ENCODE results near the gene SSC5D. TPM values are rescaled to one million over a fixed set of nuclear protein-coding genes. Genes with fewer than 3 reads are reported as not detected.

Gene SSC5D
- total RNA-seq, 1 experiment from 2014 or later, result 1.5 TPM

DNA sequence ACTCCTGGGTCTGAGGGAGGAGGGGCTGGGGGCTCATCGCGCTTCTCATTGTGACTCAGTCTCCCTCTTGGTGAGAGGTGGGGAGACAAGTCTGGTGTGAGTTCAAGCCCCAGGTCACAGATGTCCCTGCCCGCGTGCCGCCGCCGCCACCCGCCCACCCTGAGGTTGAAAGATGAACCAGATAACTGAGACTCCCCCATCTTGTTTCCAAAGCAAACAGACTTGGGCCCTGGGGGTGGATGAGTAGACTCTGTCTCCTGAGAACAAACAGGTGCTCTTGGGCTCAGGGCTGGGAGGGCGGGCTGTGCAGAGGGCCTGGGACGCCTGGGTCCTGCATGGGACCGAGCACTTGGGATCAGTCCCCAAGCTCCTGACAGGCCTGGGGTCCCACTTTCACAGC, 48.1 kb downstream of the SSC5D start:
- Histone ChIP-seq H4K20me1 (ENCODE audit: insufficient read depth) (no peaks in the 10 kb centered on the region), H3K79me2 (ENCODE audit: insufficient read depth, low read length) (no peaks in the 10 kb centered on the region), H3K4me3 (replicated peaks in 1 of 2; ENCODE audit: low read depth in 1 of 2, low read length in 2 of 2) (no peak overlapping the region), H3K27me3 (ENCODE audit: insufficient read depth, low read length) (no peaks in the 10 kb centered on the region), H2AFZ (ENCODE audit: low read depth, low read length, poor library complexity, severe bottlenecking) (no peak overlapping the region), H3K36me3 (ENCODE audit: control insufficient read depth in 1 of 2, insufficient read depth in 2 of 2, low read length in 2 of 2) (no peaks in the 10 kb centered on the region), H3K4me2 (ENCODE audit: low read length) (no peak overlapping the region), H3K9me2 (ENCODE audit: insufficient read depth) (no peaks in the 10 kb centered on the region), H3K9ac (ENCODE audit: low read length) (no peak overlapping the region), H3K27ac (ENCODE audit: low read depth, low read length) (no peak overlapping the region), H3K9me3 (ENCODE audit: control insufficient read depth in 1 of 2, insufficient read depth in 1 of 2, low read depth in 1 of 2, low read length in 2 of 2) (no peaks in the 10 kb centered on the region), H3K4me1 (ENCODE audit: control insufficient read depth in 1 of 2, insufficient read depth in 2 of 2, low read length in 2 of 2) (no peaks in the 10 kb centered on the region; a peak in 1 of 4 replicates)
- TF ChIP-seq CBX3 (IDR thresholded peaks at IDR 0.05; ENCODE audit: low read depth) (no peak), ATF3 (IDR thresholded peaks at IDR 0.05) (no peak), ELF1 (IDR thresholded peaks at IDR 0.05; ENCODE audit: borderline replicate concordance, low read depth) (no peak), ZNF274 (IDR thresholded peaks at IDR 0.05; ENCODE audit: low read depth, low read length) (no peak), JUND (IDR thresholded peaks at IDR 0.05) (no peak), SIN3A (IDR thresholded peaks at IDR 0.05; ENCODE audit: low read depth) (no peak), FOSL1 (IDR thresholded peaks at IDR 0.05; ENCODE audit: low read depth) (no peak), CEBPB (IDR thresholded peaks at IDR 0.05; ENCODE audit: low read depth) (no peak)
- TF ChIP-seq, protein P1, sequence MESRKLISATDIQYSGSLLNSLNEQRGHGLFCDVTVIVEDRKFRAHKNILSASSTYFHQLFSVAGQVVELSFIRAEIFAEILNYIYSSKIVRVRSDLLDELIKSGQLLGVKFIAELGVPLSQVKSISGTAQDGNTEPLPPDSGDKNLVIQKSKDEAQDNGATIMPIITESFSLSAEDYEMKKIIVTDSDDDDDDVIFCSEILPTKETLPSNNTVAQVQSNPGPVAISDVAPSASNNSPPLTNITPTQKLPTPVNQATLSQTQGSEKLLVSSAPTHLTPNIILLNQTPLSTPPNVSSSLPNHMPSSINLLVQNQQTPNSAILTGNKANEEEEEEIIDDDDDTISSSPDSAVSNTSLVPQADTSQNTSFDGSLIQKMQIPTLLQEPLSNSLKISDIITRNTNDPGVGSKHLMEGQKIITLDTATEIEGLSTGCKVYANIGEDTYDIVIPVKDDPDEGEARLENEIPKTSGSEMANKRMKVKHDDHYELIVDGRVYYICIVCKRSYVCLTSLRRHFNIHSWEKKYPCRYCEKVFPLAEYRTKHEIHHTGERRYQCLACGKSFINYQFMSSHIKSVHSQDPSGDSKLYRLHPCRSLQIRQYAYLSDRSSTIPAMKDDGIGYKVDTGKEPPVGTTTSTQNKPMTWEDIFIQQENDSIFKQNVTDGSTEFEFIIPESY (IDR thresholded peaks at IDR 0.05; ENCODE audit: extremely low read depth, insufficient replicate concordance, low read length), result no peak
- DNase-seq (ENCODE audit: low read depth, low spot score) (no peak), ATAC-seq (no peak)
- no TSS peak for BruUV-seq (replicated peaks)
- ChIA-PET CTCF (no interaction called here), RAD21 (ENCODE audit: low non-redundant PET in 1 of 2, low total read pairs in 2 of 2, uncharacterized antibody in 2 of 2, unreplicated experiment in 2 of 2) (no interaction called here), POLR2A (interaction anchor here (1.1 kb wide), 1 partner anchor 63 kb away, joined by 3 read pairs; the partner anchor contains the start of gene FIZ1)
- intact Hi-C loops (cut with micrococcal nuclease), result no loop called here
